OCI-LY3 (cell line): Measurements from ENCODE around the gene SARDH.

Source experiments
- H2AFZ ChIP-seq: fragments of 200-600, 300-600 bp; shearing (Covaris generic); 2 replicates; pipeline ENCODE4 v1.6.0; 2014; ENCODE audit warnings: antibody characterized with exemption, low read depth, low read length
- H3K27ac ChIP-seq: fragments of 200-600, 300-600 bp; sonication (generic); 2 replicates; pipeline ENCODE4 v1.5.1; 2014; ENCODE audit warnings: mild to moderate bottlenecking, low read length, moderate library complexity, mixed read lengths
- H3K27me3 ChIP-seq: fragments of 200-600, 300-600 bp; sonication (generic); 2 replicates; pipeline ENCODE4 v1.6.1; 2014; ENCODE audit warnings: low read depth, low read length, mixed read lengths
- H3K36me3 ChIP-seq: fragments of 200-600, 300-600 bp; sonication (generic); replicated peaks from 2 replicates; pipeline ENCODE3; 2014; ENCODE audit warnings: low read depth, low read length, mixed read lengths
- H3K4me1 ChIP-seq: fragments of 300-600, 200-600 bp; sonication (generic); 2 replicates; pipeline ENCODE4 v1.6.1; 2014; ENCODE audit warnings: low read length, mixed read lengths
- H3K4me2 ChIP-seq: fragments of 200-600, 300-600 bp; sonication (generic); 2 replicates; pipeline ENCODE4 v1.6.1; 2014; ENCODE audit warnings: low read length, mixed read lengths
- H3K4me3 ChIP-seq: fragments of 300-600, 200-600 bp; sonication (generic); 2 replicates; pipeline ENCODE4 v1.5.1; 2014; ENCODE audit warnings: antibody characterized with exemption, mild to moderate bottlenecking, low read length, moderate library complexity
- H3K79me2 ChIP-seq: fragments of 300-600, 200-600 bp; shearing (Covaris generic); 2 replicates; pipeline ENCODE4 v1.6.1; 2014; ENCODE audit warnings: mild to moderate bottlenecking, low read length, mixed read lengths
- H3K9ac ChIP-seq: fragments of 300-600, 200-600 bp; shearing (Covaris generic); 2 replicates; pipeline ENCODE4 v1.6.0; 2014; ENCODE audit warnings: mild to moderate bottlenecking, low read length, moderate library complexity
- H3K9me3 ChIP-seq: fragments of 200-600, 300-600 bp; shearing (Covaris generic); 2 replicates; pipeline ENCODE4 v1.6.1; 2014; ENCODE audit warnings: low read length, mixed read lengths; ENCODE audit not compliant: insufficient read depth
- H4K20me1 ChIP-seq: fragments of 200-600, 300-600 bp; sonication (generic); 2 replicates; pipeline ENCODE4 v1.6.1; 2016; ENCODE audit warnings: low read length, mixed read lengths; ENCODE audit not compliant: insufficient read depth
- CTCF ChIP-seq: fragments of 200-600, 300-600 bp; sonication (generic); IDR thresholded peaks from 2 replicates; pipeline ENCODE4 v1.5.1; 2014; ENCODE audit warnings: antibody characterized with exemption, low read length, low read depth
- EZH2phosphoT487 ChIP-seq: fragments of 200-600 bp; shearing (Covaris generic); IDR thresholded peaks from 2 replicates; pipeline ENCODE4 v1.6.1; 2018; ENCODE audit warnings: antibody characterized with exemption, mixed run types, low read depth

The SARDH gene

GRCh38 chr9:133732639-133733408 lies 5.3 kb downstream of the SARDH start:
- no peaks in the 10 kb centered on the region for H4K20me1 ChIP-seq
- no peaks in the 10 kb centered on the region for H3K36me3 ChIP-seq
- no peak overlapping the region for H3K4me2 ChIP-seq
- no peaks in the 10 kb centered on the region for H3K9me3 ChIP-seq
- H3K9ac ChIP-seq: no peak overlapping the region
- no peaks in the 10 kb centered on the region for H3K79me2 ChIP-seq
- H3K27ac ChIP-seq: no peak overlapping the region
- peaks cover 39% of the 10 kb centered on the region for H3K4me1 ChIP-seq
- H3K27me3 ChIP-seq: peaks cover 22% of the 10 kb centered on the region
- TF ChIP-seq CTCF: no peak
- TF ChIP-seq EZH2phosphoT487: no peak
- H3K4me3 ChIP-seq: no peak overlapping the region
- no peak overlapping the region for H2AFZ ChIP-seq

GRCh38 chr9:133731876-133732638 lies 6.1 kb downstream of the SARDH start:
- peaks cover 32% of the 10 kb centered on the region for H3K4me1 ChIP-seq
- TF ChIP-seq EZH2phosphoT487 (no peak), CTCF (no peak)
- no peak overlapping the region for H3K4me3 ChIP-seq
- H3K9ac ChIP-seq: no peak overlapping the region
- no peaks in the 10 kb centered on the region for H4K20me1 ChIP-seq
- H2AFZ ChIP-seq: no peak overlapping the region
- H3K27me3 ChIP-seq: peaks cover 19% of the 10 kb centered on the region
- H3K4me2 ChIP-seq: no peak overlapping the region
- H3K27ac ChIP-seq: no peak overlapping the region
- H3K79me2 ChIP-seq: no peaks in the 10 kb centered on the region
- H3K9me3 ChIP-seq: no peaks in the 10 kb centered on the region
- H3K36me3 ChIP-seq: no peaks in the 10 kb centered on the region

DNA sequence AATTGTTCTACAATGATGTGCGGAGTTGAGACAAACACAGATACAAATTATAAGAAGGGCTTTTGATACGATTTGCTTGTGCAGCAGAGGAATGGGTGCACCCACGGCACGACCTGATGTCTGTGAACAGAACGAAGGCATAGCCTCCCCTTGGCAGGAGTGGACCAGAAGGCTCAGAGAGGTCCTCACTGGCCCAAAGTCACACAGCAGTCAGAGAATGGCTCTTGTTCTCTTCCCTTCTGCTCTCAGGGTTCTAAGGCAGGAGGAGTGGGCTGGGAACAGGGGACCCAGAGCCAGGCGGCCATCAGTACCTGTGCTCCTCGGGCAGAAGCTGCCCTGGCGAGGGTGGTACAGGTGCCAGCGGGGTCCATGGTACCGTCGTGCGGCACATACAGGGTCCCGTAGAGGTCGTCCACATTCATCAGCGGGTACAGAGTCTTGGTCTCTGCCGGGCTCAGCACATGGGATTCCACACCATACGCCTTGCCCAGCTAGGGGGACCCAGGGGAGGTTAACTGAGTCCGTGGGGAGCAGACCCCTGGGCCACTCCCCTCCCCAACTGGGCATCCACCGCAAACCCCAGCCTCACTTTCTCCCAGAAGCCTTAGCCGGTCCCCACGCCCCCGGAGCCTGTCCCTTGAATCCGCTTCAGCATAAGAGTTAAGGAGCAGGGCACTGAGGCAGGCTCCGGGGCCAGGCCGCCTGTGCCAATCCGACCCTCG lies 7.0 kb downstream of the SARDH start:
- Histone ChIP-seq H3K4me1 (peaks cover 23% of the 10 kb centered on the region), H3K27ac (no peak overlapping the region), H4K20me1 (no peaks in the 10 kb centered on the region), H3K79me2 (no peaks in the 10 kb centered on the region), H3K9me3 (no peaks in the 10 kb centered on the region), H3K36me3 (no peaks in the 10 kb centered on the region), H3K4me2 (no peak overlapping the region), H3K27me3 (peaks cover 18% of the 10 kb centered on the region), H2AFZ (no peak overlapping the region), H3K4me3 (no peak overlapping the region), H3K9ac (no peak overlapping the region)
- TF ChIP-seq CTCF (no peak), EZH2phosphoT487 (no peak)
